Measurements from ENCODE around the gene SLC39A3. TPM values are rescaled to one million over a fixed set of nuclear protein-coding genes. Genes with fewer than 3 reads are reported as not detected.

The SLC39A3 gene
- total RNA-seq, 1 donor from 2014 or later, result 22.6 TPM

DNA sequence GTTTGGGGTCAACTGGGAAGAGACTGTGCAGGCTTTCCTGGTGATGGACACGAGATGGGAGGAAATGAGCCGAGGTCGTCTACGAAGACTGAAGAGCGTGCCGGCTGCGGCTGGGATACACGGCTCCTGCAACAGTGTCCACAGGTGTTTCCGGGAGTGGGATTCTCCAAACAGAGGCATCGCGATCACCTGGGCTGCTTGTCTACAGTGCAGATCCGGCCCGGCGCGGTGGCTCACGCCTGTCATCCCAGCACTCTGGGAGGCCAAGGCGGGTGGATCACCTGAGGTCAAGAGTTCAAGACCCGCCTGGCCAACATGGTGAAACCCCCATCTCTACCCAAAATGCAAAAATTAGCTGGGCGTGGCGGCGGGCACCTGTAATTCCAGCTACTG is 11.6 kb upstream of the SLC39A3 start:
- H3K27ac ChIP-seq (replicated peaks), result no peak overlapping the region

DNA sequence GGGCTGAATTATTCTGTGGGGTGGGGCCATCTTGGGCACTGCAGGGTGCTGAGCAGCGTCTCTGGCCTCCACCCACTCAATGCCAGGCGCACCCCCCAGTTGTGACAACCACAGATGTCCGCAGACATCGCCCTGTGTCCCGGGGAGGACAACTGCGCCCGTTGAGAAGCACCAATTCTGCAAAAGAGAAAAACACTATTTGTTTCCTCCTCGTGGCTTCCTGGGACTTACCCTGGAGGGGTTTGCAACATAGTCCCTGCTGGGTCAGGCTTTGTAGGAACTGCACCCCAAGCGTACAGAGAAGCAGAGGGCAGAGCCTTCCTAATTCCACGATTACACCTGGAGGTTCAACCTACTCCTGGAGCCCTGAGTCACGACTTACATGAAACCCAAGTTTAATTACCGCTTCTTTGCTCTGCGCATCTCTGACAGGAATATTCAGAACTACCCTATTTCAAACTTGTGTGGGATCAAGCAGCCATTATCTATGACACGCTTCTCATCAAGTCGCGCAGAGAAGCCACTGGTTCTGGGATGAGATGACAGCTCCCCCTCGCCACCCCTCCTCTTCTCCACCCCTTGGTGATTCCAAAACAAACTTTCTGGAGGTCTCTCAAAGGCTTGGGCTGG is 11.1 kb upstream of the SLC39A3 start:
- no peaks in the 10 kb centered on the region for H3K27me3 ChIP-seq (ENCODE audit: low read depth)
- H3K4me3 ChIP-seq, result no peak overlapping the region
- H3K4me1 ChIP-seq, result peaks cover 3% of the 10 kb centered on the region
- no peaks in the 10 kb centered on the region for H3K9me3 ChIP-seq (replicated peaks)
- H3K27ac ChIP-seq (replicated peaks), result no peak overlapping the region
- no peak for DNase-seq
- intact Hi-C loops (cut with micrococcal nuclease), result no loop called here
- H3K36me3 ChIP-seq, result peaks cover 29% of the 10 kb centered on the region
- TF ChIP-seq, protein P1, sequence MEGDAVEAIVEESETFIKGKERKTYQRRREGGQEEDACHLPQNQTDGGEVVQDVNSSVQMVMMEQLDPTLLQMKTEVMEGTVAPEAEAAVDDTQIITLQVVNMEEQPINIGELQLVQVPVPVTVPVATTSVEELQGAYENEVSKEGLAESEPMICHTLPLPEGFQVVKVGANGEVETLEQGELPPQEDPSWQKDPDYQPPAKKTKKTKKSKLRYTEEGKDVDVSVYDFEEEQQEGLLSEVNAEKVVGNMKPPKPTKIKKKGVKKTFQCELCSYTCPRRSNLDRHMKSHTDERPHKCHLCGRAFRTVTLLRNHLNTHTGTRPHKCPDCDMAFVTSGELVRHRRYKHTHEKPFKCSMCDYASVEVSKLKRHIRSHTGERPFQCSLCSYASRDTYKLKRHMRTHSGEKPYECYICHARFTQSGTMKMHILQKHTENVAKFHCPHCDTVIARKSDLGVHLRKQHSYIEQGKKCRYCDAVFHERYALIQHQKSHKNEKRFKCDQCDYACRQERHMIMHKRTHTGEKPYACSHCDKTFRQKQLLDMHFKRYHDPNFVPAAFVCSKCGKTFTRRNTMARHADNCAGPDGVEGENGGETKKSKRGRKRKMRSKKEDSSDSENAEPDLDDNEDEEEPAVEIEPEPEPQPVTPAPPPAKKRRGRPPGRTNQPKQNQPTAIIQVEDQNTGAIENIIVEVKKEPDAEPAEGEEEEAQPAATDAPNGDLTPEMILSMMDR (IDR thresholded peaks at IDR 0.05; ENCODE audit: borderline replicate concordance), result no peak

More for the DNA sequence above, 11.6 kb upstream of the SLC39A3 start:
- DNase-seq, result no peak
- Histone ChIP-seq H3K36me3 (peaks cover 34% of the 10 kb centered on the region), H3K27me3 (ENCODE audit: low read depth) (no peaks in the 10 kb centered on the region), H3K9me3 (replicated peaks) (no peaks in the 10 kb centered on the region), H3K4me3 (no peak overlapping the region), H3K4me1 (peaks cover 3% of the 10 kb centered on the region)
- TF ChIP-seq, protein P1 (IDR thresholded peaks at IDR 0.05; ENCODE audit: borderline replicate concordance), result no peak
- intact Hi-C loops (cut with micrococcal nuclease), result no loop called here

DNA sequence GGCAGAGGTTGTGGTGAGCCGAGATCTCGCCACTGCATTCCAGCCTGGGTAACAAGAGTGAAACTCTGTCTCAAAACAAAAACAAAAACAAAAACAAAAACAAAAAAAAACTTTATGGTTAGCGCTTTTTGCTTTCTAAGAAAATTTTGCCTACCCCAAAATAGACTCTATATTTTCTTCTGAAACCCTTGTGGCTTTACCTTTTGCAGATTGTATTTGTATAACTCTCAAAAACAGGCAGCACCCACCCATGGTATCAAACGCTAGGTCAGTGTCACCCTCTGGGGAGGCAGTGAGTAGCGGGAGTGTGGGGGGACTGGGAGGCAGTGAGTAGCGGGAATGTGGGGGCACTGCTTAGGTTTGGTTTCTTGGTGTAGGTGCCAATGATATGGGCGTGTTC is 7.5 kb upstream of the SLC39A3 start:
- H3K4me3 ChIP-seq, result no peak overlapping the region
- TF ChIP-seq, protein P1 (IDR thresholded peaks at IDR 0.05; ENCODE audit: borderline replicate concordance), result no peak

DNA sequence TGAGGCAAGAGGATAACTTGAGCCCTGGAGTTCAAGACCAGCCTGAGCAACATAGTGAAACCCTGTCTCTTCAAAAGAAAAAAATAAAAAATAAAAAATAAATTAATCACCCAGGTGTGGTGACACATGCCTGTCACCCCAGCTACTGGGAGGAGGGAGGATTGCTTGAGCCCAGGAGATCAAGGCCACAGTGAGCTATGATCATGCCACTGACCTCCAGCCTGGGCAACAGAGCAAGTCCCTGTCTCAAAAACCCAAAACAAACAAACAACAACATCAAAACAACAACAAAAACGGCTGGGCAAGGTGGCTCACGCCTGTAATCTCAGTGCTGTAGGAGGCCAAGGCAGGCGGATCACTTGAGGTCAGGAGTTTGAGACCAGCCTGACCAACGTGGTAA is 4.3 kb upstream of the SLC39A3 start:
- Histone ChIP-seq H3K27ac (replicated peaks) (no peak overlapping the region), H3K27me3 (ENCODE audit: low read depth) (peaks cover 7% of the 10 kb centered on the region), H3K36me3 (no peaks in the 10 kb centered on the region), H3K9me3 (replicated peaks) (no peaks in the 10 kb centered on the region), H3K4me3 (no peak overlapping the region), H3K4me1 (peaks cover 11% of the 10 kb centered on the region)
- TF ChIP-seq, protein P1 (IDR thresholded peaks at IDR 0.05; ENCODE audit: borderline replicate concordance), result no peak
- intact Hi-C loops (cut with micrococcal nuclease), result no loop called here
- DNase-seq, result no peak

More for the DNA sequence above, 7.5 kb upstream of the SLC39A3 start:
- intact Hi-C loops (cut with micrococcal nuclease), result loop anchor here (5.0 kb wide), 1 partner anchor 100 kb away; no protein-coding TSS in a partner anchor
- peaks cover 3% of the 10 kb centered on the region for H3K4me1 ChIP-seq
- no peak for DNase-seq
- H3K27ac ChIP-seq (replicated peaks), result no peak overlapping the region
- H3K36me3 ChIP-seq, result no peaks in the 10 kb centered on the region
- H3K27me3 ChIP-seq (ENCODE audit: low read depth), result no peaks in the 10 kb centered on the region
- H3K9me3 ChIP-seq (replicated peaks), result no peaks in the 10 kb centered on the region

DNA sequence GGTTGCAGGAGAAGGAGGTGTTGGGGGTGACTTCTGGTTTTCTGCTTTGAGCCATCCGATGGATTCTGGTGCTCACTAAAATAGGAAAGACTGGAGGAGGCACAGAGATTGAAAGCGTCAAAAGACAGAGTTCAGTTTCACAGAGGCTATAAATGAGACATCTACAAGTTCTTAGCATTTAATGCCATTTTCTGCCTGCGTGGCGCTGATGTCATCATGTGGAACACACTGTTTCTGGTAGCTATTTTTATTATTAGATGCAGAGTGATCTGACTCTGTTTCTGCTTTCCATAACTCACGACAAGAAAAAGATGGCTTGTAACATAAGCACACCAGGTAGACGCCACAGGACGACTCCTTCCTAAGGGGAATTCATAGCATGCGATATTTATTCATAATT is 3.3 kb upstream of the SLC39A3 start:
- Histone ChIP-seq H3K9me3 (replicated peaks) (no peaks in the 10 kb centered on the region), H3K4me1 (peaks cover 18% of the 10 kb centered on the region), H3K36me3 (no peaks in the 10 kb centered on the region), H3K4me3 (no peak overlapping the region), H3K27ac (replicated peaks) (no peak overlapping the region), H3K27me3 (ENCODE audit: low read depth) (peaks cover 7% of the 10 kb centered on the region)
- no peak for DNase-seq
- TF ChIP-seq, protein P1 (IDR thresholded peaks at IDR 0.05; ENCODE audit: borderline replicate concordance), result no peak
- intact Hi-C loops (cut with micrococcal nuclease), result no loop called here
